Cardiac muscle cell (in vitro differentiated cells and primary cell): ENCODE measurements around the gene RAD51. TPM values are rescaled to one million over a fixed set of nuclear protein-coding genes. Genes with fewer than 3 reads are reported as not detected.

Experiments
- DNase-seq, 2 donors: peaks; one replicate each; pipeline versions ENCODE4 v3.0.0 to v3.0.0-alpha.2; 2010 to 2017; ENCODE audit warnings: low read depth in 1 of 2, low spot score in 1 of 2
- H3K27ac ChIP-seq: fragments of 200-600 bp; sonication (generic); 2 replicates; pipeline ENCODE4 v1.5.1; 2016
- H3K27me3 ChIP-seq: fragments of 200-600 bp; sonication (generic); 2 replicates; pipeline ENCODE4 v1.6.0; 2016; ENCODE audit warnings: control low read depth
- H3K36me3 ChIP-seq: fragments of 200-600 bp; sonication (generic); 2 replicates; pipeline ENCODE4 v1.5.1; 2016; ENCODE audit warnings: control low read depth
- H3K4me1 ChIP-seq: fragments of 200-600 bp; sonication (generic); 2 replicates; pipeline ENCODE4 v1.8.1; 2017; ENCODE audit warnings: low read depth, mild to moderate bottlenecking, mixed run types
- H3K4me3 ChIP-seq: fragments of 200-600 bp; sonication (generic); 2 replicates; pipeline ENCODE4 v1.5.1; 2016; ENCODE audit warnings: mild to moderate bottlenecking
- H3K9me3 ChIP-seq: fragments of 200-600 bp; sonication (generic); 2 replicates; pipeline ENCODE4 v1.5.1; 2017; ENCODE audit warnings: low read depth, mild to moderate bottlenecking, control low read depth
- CTCF ChIP-seq: IDR thresholded peaks from 2 replicates; pipeline ENCODE4 v1.5.1; 2012; ENCODE audit warnings: low read depth, mild to moderate bottlenecking, low read length
- polyA plus RNA-seq: library from polyadenylated mRNA; unstranded; fragments of >200 nt; fragmentation: Nextera tagmentation; extraction: Ambion mirVana; gene quantifications from 2 replicates; pipeline ENCODE4 v1.2.1, GENCODE V29; 2016
- total RNA-seq: library from RNA; depleted of rRNA; stranded (reverse); fragments of >200 nt; gene quantifications from 2 replicates; pipeline ENCODE4 v1.2.3, GENCODE V29; 2016

RAD51 gene
- total and polyA plus RNA-seq, 2 experiments from 2014 or later, result 6.0 to 17.5 TPM

- no peak overlapping the region for H3K27ac ChIP-seq
- H3K36me3 ChIP-seq, result peaks cover 6% of the 10 kb centered on the region
- TF ChIP-seq CTCF, result no peak
- no peaks in the 10 kb centered on the region for H3K9me3 ChIP-seq
- DNase-seq, result no peak
- no peak overlapping the region for H3K4me3 ChIP-seq
- H3K27me3 ChIP-seq, result no peaks in the 10 kb centered on the region
- H3K4me1 ChIP-seq, result no peaks in the 10 kb centered on the region
Measured at GRCh38 chr15:40743485-40743901, 48.5 kb downstream of the RAD51 start.

- DNase-seq, result peak in 1 of 2 donors; percentile 76
- Histone ChIP-seq H3K4me1 (no peaks in the 10 kb centered on the region), H3K36me3 (peaks cover 6% of the 10 kb centered on the region), H3K27me3 (no peaks in the 10 kb centered on the region), H3K9me3 (no peaks in the 10 kb centered on the region), H3K4me3 (no peak overlapping the region), H3K27ac (no peak overlapping the region)
- peak; percentile 28 for TF ChIP-seq CTCF
Measured at GRCh38 chr15:40743921-40744814, 49.2 kb downstream of the RAD51 start.

DNA sequence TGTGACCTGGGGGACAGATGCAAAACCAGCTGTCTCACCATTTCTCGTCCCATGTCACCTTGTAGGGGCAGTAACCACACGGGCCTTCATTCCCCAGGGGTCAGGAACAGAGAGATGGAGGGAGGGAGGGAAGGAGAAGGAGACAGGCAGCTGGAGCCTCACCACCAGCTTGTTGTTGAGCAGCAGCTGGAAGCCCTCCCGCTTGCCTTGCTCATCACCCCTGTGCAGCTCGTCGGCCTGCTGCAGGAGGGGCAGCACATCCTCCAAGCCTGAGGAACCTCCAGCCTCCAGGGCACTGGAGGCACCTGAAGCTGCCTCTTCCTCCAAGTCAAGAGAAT is 49.8 kb downstream of the RAD51 start:
- Histone ChIP-seq H3K27ac (no peak overlapping the region), H3K4me3 (no peak overlapping the region), H3K27me3 (no peaks in the 10 kb centered on the region), H3K4me1 (no peaks in the 10 kb centered on the region), H3K36me3 (peaks cover 8% of the 10 kb centered on the region), H3K9me3 (no peaks in the 10 kb centered on the region)
- no peak for TF ChIP-seq CTCF
- DNase-seq, result no peak

- Histone ChIP-seq H3K27ac (no peak overlapping the region), H3K4me1 (no peaks in the 10 kb centered on the region), H3K27me3 (no peaks in the 10 kb centered on the region), H3K36me3 (peaks cover 9% of the 10 kb centered on the region), H3K4me3 (no peak overlapping the region), H3K9me3 (no peaks in the 10 kb centered on the region)
- TF ChIP-seq CTCF, result no peak
- DNase-seq, result peak in 1 of 2 donors; percentile 88
Measured at GRCh38 chr15:40746916-40747418, 52.0 kb downstream of the RAD51 start.

DNA sequence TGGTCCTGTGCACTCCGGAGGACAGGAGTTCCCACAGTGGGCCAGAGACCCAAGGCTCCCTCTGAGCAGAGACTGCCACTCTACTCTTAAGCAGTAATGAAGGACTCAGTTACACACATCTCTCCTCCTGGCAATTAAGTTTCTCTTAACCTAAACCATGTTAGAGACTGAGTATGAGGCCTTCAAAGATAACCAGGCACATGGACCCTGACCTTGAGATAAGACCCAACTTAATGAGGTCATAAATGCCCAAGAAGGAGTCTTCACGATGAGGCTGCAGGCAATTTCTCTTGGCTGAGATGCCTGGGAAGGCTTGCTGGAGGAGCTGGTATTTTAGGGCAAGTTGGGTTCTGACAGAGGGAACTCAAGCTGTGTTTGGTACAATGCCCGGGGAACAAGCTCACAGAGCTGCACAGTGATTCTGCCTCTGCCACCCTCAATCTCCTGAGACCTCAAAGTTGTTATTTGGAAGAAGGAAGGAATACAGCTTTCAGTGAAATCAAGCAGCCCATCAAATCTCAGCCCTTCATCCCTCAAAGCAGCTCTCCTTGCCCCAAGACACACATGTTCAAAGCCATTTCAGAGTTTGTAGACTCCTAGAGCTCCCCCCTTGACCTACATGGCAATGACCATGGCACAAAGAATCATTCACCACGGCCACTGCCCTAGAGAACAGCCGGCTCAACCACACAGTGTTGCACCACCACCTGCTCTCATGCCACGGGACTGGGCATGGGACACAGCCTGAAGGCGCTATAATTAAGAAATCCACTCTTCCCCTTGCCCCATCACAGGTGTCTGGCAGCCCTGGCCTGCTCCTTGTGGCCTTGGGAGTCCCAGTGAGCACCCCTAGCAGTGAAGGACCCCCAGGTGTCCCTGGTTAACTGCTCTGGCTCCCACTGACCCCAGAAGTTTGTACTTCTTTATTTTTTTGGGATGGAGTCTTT is 53.0 kb downstream of the RAD51 start:
- Histone ChIP-seq H3K4me3 (no peak overlapping the region), H3K36me3 (peaks cover 9% of the 10 kb centered on the region), H3K27me3 (no peaks in the 10 kb centered on the region), H3K27ac (no peak overlapping the region), H3K9me3 (no peaks in the 10 kb centered on the region), H3K4me1 (no peaks in the 10 kb centered on the region)
- DNase-seq, result no peak
- no peak for TF ChIP-seq CTCF
